K562 treated with DMSO at 1 percent for 12 hours (cell line): ENCODE results near the gene CHRM4. TPM values are rescaled to one million over a fixed set of nuclear protein-coding genes. Genes with fewer than 3 reads are reported as not detected.

Experiments
- total RNA-seq: library from RNA; unstranded; fragments of 300-600 nt; gene quantifications from 2 replicates; pipeline ENCODE4 v1.2.3, GENCODE V29; 2022; ENCODE audit not compliant: insufficient read depth

Gene CHRM4
- 0.78 TPM in 1 of 2 replicates, not detected in the other for total RNA-seq

DNA sequence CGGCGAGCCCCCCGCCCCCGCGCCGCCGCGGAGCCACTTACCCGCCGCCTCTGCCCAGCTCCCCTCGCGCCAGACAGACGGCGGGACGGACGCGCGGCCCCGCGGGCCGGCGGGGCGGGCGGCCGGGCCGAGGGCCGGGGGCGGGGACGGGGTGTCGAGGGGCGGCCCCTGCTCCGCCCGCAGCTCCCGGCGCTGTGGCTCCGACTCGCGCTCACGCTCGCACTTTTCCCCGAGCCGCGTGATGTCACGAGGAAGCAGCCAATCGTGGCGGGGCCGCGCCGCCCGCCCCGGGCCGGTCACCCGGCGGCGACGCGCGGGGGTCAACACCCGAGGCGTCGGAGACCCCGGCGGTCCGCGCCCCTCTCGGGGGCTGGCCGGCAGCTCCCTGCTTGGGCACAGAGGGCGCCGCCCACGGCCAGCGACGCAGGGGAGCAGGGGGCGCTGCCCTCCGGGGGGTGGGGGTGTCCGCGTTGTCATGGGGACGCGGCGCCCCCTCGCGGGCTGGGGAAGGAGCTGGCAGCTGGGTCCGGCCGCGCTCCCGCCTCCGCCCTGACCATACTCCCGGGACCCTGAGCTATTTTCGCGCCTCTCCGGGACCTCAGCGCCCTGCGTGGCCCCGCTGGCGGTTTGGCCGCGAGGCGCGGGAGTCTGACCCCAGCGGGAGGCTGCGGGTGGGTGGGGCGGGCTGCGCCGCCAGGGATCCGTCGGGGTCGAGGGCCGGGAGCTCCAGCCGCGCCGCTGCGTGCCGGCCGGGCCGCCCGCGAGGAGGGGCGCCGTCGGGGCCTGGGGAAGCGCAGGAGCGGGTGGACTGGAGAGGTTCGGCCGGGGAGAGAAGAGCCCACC, at the start of gene CHRM4:
Gene CHRM4 (minus strand): TSS at position 199 of the 843 bp plus-strand sequence. CDS start 5,219 bp downstream, outside the sequence.

DNA sequence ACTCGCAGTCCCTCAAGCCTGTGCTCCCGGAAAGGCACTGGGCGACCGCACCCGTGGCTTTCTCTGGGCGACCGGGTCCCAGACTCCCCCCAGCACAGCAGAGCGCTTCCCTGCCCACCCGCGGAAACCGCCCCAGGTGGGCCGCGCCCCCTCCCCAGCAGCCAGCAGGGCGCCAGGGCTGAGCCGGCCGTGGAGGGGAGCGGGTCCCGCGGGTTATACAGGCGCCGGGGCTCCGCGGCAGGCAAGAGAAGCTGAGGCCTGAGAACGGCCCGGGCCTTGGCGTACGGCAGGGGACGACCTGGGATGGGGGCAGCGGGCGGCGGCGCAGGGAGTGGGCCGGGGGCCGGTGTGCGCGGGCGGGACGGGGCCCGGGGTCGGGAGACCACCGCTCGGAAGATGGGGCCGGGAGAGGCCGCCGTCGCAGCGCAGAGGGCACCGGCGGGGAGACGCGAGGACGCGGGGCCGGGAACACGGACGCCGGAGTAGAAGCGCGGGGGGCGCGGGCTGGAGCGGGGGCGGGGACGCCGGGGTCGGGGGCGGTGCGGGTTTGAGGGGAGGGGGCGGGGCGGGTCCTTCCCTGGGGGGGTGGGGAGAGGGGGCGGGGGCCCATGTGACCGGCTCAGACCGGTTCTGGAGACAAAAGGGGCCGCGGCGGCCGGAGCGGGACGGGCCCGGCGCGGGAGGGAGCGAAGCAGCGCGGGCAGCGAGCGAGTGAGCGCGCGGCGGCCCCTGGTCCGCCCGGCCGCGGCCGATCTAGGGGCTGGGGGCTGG, 10.3 kb downstream of the CHRM4 start, which contains the start of gene MDK:
Gene MDK (plus strand): TSS at position 622 of the 771 bp plus-strand sequence. CDS start 389 bp downstream, outside the sequence.

DNA sequence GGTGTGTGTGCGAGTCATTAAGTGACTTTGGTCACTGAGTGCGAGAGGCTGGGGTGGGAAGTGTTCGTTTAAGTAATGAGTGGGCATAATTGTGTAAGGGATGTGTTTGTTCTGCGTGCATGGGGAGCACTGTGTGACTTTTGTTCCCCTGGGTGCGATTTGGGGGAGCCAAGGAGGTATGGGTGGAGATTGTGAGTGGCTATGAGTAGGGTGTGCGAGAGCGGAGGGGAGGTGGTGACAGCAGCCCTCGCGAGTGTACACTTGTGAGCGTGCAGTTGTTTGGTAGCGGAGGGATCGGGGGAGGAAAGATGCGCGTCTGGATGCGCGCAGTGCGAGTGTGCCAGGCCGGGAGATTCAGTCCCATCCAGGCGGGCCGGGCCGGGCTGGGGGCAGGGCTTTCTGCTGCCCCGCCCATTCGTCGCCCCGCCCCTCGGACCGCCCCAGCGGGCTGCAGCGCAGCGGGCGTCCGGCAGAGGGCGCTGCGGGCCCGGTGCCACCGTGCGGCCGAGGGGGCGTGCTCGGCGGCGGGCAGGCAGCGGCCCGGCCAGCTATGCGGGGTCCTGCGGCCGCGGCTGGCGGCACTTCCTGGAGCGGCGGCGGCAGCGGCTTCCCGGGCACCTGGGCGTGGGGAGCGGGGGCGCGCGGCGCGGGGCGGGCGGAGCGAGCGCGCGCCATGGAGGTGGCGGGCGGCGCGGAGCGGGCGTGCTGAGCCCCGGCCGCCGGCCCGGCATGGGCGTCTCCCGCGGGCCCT, 44.5 kb downstream of the CHRM4 start, which contains the start of gene DGKZ:
Gene DGKZ (plus strand): TSS at position 578 of the 751 bp plus-strand sequence. CDS start 197 bp downstream, outside the sequence.

Other genes with a start within 250 kb of the CHRM4 start
- 13.7 and 36.0 TPM in 2 replicates for gene CREB3L1, start 114.1 kb downstream of the CHRM4 start, total RNA-seq
- gene DGKZ, start 44.3 kb downstream of the CHRM4 start, total RNA-seq, result 55.5 and 84.0 TPM in 2 replicates
- gene MDK, start 10.1 kb downstream of the CHRM4 start, total RNA-seq, result 191 and 236 TPM in 2 replicates
- 18.6 and 38.8 TPM in 2 replicates for gene AMBRA1, start 202.2 kb upstream of the CHRM4 start, total RNA-seq
- gene HARBI1, start 225.5 kb upstream of the CHRM4 start, total RNA-seq, result 5.3 and 19.6 TPM in 2 replicates
- 32.7 and 57.2 TPM in 2 replicates for gene ATG13, start 225.8 kb upstream of the CHRM4 start, total RNA-seq